GM12873 (cell line): ENCODE data around the gene RTN4IP1.

ENCODE experiments used
- TF ChIP-seq, protein P1 (sequence below): IDR thresholded peaks from 2 replicates; pipeline ENCODE4 v1.5.1; 2012; ENCODE audit warnings: low read depth, mild to moderate bottlenecking, moderate library complexity, low read length, control low read depth; ENCODE audit not compliant: insufficient read depth; ENCODE audit errors: missing control alignments

RTN4IP1 gene

GRCh38 chr6:106614592-106615257 is 14.6 kb downstream of the RTN4IP1 start:
- TF ChIP-seq, protein P1, sequence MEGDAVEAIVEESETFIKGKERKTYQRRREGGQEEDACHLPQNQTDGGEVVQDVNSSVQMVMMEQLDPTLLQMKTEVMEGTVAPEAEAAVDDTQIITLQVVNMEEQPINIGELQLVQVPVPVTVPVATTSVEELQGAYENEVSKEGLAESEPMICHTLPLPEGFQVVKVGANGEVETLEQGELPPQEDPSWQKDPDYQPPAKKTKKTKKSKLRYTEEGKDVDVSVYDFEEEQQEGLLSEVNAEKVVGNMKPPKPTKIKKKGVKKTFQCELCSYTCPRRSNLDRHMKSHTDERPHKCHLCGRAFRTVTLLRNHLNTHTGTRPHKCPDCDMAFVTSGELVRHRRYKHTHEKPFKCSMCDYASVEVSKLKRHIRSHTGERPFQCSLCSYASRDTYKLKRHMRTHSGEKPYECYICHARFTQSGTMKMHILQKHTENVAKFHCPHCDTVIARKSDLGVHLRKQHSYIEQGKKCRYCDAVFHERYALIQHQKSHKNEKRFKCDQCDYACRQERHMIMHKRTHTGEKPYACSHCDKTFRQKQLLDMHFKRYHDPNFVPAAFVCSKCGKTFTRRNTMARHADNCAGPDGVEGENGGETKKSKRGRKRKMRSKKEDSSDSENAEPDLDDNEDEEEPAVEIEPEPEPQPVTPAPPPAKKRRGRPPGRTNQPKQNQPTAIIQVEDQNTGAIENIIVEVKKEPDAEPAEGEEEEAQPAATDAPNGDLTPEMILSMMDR: no peak

GRCh38 chr6:106614166-106614565 is 15.1 kb downstream of the RTN4IP1 start:
- TF ChIP-seq, protein P1: no peak

- TF ChIP-seq, protein P1: no peak
Measured at GRCh38 chr6:106613590-106613989, 15.7 kb downstream of the RTN4IP1 start.

GRCh38 chr6:106612671-106613416 is 16.5 kb downstream of the RTN4IP1 start:
- TF ChIP-seq, protein P1: no peak

GRCh38 chr6:106611030-106611429 is 18.3 kb downstream of the RTN4IP1 start:
- TF ChIP-seq, protein P1: no peak

- TF ChIP-seq, protein P1: peak; percentile 57
Measured at GRCh38 chr6:106609699-106610098, 19.6 kb downstream of the RTN4IP1 start.

DNA sequence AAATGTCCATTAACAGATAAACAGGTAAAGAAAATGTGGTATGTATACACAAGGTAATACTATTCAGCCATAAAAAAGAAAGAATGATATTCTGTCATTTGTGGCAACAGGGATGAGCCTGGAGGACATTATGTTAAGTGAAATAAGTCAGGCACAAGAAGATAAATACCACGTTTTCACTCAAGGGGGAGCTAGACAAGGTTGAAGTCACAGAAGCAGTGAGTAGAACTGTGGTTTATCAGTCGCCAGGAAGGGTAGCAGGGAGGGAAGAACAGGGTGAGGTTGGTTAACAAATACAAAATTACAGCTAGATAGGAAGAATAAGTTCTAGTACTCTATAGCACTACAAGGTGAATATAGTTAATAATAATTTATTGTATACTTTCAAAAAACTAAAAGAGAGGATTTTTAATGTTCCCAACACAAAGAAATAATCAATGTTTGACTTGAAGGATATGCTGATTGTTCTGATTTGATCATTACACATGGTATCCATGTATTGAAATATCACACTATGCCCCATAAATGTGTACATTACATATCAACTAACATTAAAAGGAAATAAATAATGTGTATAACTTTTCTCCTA is 21.1 kb downstream of the RTN4IP1 start:
- TF ChIP-seq, protein P1: peak; percentile 74
